Cardiac fibroblast (primary cell): Measurements from ENCODE around the gene PTPRG.

ENCODE experiments used
- DNase-seq, 2 donors: peaks; one replicate each; pipeline versions ENCODE4 v3.0.0 to v3.0.0-alpha.2; 2010; ENCODE audit warnings: low read depth in 2 of 2
- H3K4me3 ChIP-seq, 2 donors: replicated peaks in 1 of 2; 1 replicate in 1 of 2; 2 replicates in 1 of 2; pipeline ENCODE4 v1.5.1; 2011; ENCODE audit warnings: low read depth in 2 of 2, low read length in 2 of 2, mild to moderate bottlenecking in 2 of 2, moderate library complexity in 1 of 2
- CTCF ChIP-seq: IDR thresholded peaks from one replicate; pipeline ENCODE4 v1.5.1; 2011; ENCODE audit warnings: low read depth, mild to moderate bottlenecking, low read length, inconsistent platforms

The PTPRG gene

DNA sequence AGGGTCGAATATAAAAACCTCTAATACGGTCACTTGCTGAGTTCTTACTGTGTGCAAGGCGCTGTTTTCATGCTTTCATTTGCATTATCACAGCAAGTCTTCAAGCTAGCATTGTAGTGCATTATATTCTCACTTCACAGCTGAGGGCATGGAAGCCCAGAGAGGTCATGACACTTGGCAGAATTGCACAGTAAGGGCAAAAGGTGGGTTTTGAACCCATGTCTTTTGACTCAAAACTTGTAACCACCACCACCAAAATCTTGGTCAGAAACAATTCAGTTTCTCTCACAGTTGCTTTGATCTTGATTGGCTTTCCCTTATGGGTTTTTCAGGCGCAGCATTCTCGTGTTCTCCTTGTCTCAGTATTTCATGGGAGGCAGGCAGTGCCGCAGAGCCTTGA, 371.1 kb downstream of the PTPRG start:
- H3K4me3 ChIP-seq, result no peak overlapping the region
- no peak for DNase-seq
- TF ChIP-seq CTCF, result no peak

- TF ChIP-seq CTCF, result no peak
- no peak overlapping the region for H3K4me3 ChIP-seq
- DNase-seq, result no peak
Observed at GRCh38 chr3:61933798-61934504, 372.6 kb downstream of the PTPRG start.

GRCh38 chr3:61934505-61934871, 373.1 kb downstream of the PTPRG start:
- no peak overlapping the region for H3K4me3 ChIP-seq
- no peak for TF ChIP-seq CTCF
- no peak for DNase-seq

- no peak for DNase-seq
- no peak overlapping the region for H3K4me3 ChIP-seq
- no peak for TF ChIP-seq CTCF
Observed at GRCh38 chr3:61935814-61936213, 374.4 kb downstream of the PTPRG start.

DNA sequence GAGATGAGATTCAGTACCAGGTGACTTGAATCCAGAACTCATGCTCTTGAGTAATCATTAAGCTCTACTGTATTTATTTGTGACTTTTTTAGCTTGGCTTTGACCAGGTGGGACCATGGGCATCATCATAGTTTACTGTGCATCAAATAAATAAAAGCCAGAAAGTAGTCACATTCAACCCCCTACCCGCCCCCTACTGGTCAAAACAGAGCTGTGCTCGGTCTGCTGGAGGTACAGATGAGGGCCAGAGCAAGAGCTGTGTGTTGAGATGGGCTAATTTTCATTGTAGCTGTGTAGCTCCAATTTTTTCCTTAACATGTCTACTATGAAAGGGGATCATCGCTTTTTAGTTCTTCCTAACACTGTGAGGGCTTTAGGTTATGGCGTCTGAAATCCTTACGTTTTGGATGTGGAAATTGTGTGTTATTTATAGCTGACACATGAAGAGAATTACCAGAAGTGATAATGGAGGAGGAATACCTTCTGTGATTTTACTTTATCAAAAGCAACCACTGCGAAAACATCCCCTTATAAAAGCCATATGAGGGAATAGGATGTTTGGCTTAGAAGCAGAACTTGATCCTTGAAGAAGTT, 375.1 kb downstream of the PTPRG start:
- peak; percentile 36 to 59 for DNase-seq
- no peak overlapping the region for H3K4me3 ChIP-seq
- peak; percentile 79 for TF ChIP-seq CTCF

- TF ChIP-seq CTCF, result no peak
- DNase-seq, result no peak
- H3K4me3 ChIP-seq, result no peak overlapping the region
Observed at GRCh38 chr3:61937477-61937876, 376.1 kb downstream of the PTPRG start.
